PFSK-1 (cell line): ENCODE measurements around the gene DEFB125.

Experiments used
- POLR2AphosphoS5 ChIP-seq: IDR thresholded peaks from 2 replicates; pipeline ENCODE4 v1.6.1; 2012; ENCODE audit warnings: low read depth, mild to moderate bottlenecking, control low read depth, low read length, moderate library complexity
- REST ChIP-seq, 2 experiments: IDR thresholded peaks; 2 replicates each; pipeline versions ENCODE4 v1.6.1 to v1.8.0; 2011 to 2012; ENCODE audit warnings: low read depth in 2 of 2, low read length in 2 of 2, control low read depth in 1 of 2, inconsistent platforms in 1 of 2, mild to moderate bottlenecking in 1 of 2, moderate library complexity in 1 of 2; ENCODE audit not compliant: insufficient read depth in 1 of 2
- TAF1 ChIP-seq: IDR thresholded peaks from 2 replicates; pipeline ENCODE4 v1.6.1; 2012; ENCODE audit warnings: low read length, control low read depth, borderline replicate concordance; ENCODE audit not compliant: insufficient read depth

- TF ChIP-seq POLR2AphosphoS5 (no peak), REST (IDR thresholded peaks at IDR 0.05; ENCODE audit: insufficient read depth in 1 of 2, low read depth in 2 of 2, low read length in 2 of 2) (no peak), TAF1 (no peak)
Observed at GRCh38 chr20:87401-87800, at the start of gene DEFB125.
